OCI-LY1 (cell line): ENCODE results near the gene ADGRG1.

ENCODE experiments used
- CTCF ChIP-seq: fragments of 200-600 bp; sonication (generic), shearing (Covaris generic); IDR thresholded peaks from 2 replicates; pipeline ENCODE4 v1.5.1; 2017; ENCODE audit warnings: mild to moderate bottlenecking, antibody characterized with exemption, low read length, moderate library complexity, mixed read lengths
- EZH2 ChIP-seq: fragments of 200-600 bp; sonication (generic), shearing (Covaris generic); IDR thresholded peaks from 2 replicates; pipeline ENCODE4 v1.8.0; 2017; ENCODE audit warnings: borderline replicate concordance, mixed run types, mild to moderate bottlenecking, antibody characterized with exemption, low read length, moderate library complexity, mixed read lengths

GRCh38 chr16:57688487-57688986 lies 60.1 kb downstream of the ADGRG1 start:
- no peak for TF ChIP-seq CTCF
- no peak for TF ChIP-seq EZH2
